Endothelial cell of umbilical vein (primary cell): ENCODE measurements around the gene BRAT1. TPM values are rescaled to one million over a fixed set of nuclear protein-coding genes. Genes with fewer than 3 reads are reported as not detected.
A peak's percentile ranks its signal among the peaks of the same experiment; 100 is the strongest.

ENCODE experiments used
- BruUV-seq: library from RNA; stranded (reverse); fragments of 400-500 nt; replicated peaks from 2 replicates; lab custom pipeline; 2021; lab: Mats Ljungman, UMichigan
- CTCF ChIA-PET: fragments of 300-600, 350-600 bp; sonication (Branson Sonifier 250); formaldehyde crosslinking; loops from one replicate; lab custom pipeline; 2021; ENCODE audit warnings: antibody characterized with exemption, inconsistent platforms; lab: Charles Lee
- POLR2A ChIA-PET: fragments of 300-600, 350-600 bp; sonication (Branson Sonifier 250); formaldehyde crosslinking; loops from one replicate; lab custom pipeline; 2021; ENCODE audit warnings: antibody characterized with exemption, inconsistent platforms; lab: Charles Lee
- DNase-seq: peaks from one replicate; pipeline ENCODE4 v3.0.0-alpha.2; 2011; ENCODE audit warnings: low read depth, low spot score
- FAIRE-seq: peaks from 2 replicates; lab custom pipeline; 2011; peaks lifted over from hg19 to GRCh38; lab: Jason Lieb, UNC
- H2AFZ ChIP-seq: 2 replicates; pipeline ENCODE4 v1.6.0; 2012; ENCODE audit warnings: low read depth, low read length, control low read depth, inconsistent platforms
- H3K27ac ChIP-seq: 2 replicates; pipeline ENCODE4 v1.5.1; 2011; ENCODE audit warnings: low read depth, mild to moderate bottlenecking, control low read depth, low read length, moderate library complexity; ENCODE audit not compliant: insufficient read depth
- H3K27me3 ChIP-seq, 2 experiments: 2 replicates each; pipeline versions ENCODE4 v1.6.0 to v1.6.1; 2011; ENCODE audit warnings: low read length in 2 of 2, mixed read lengths in 1 of 2; ENCODE audit not compliant: control insufficient read depth in 2 of 2, insufficient read depth in 2 of 2
- H3K36me3 ChIP-seq, 2 experiments: 2 replicates in 1 of 2; 3 replicates in 1 of 2; pipeline ENCODE4 v1.5.1; 2011; ENCODE audit warnings: low read length in 2 of 2, mild to moderate bottlenecking in 1 of 2, moderate library complexity in 1 of 2; ENCODE audit not compliant: control insufficient read depth in 2 of 2, insufficient read depth in 2 of 2; ENCODE audit errors: extremely low read depth in 1 of 2
- H3K4me1 ChIP-seq: 3 replicates; pipeline ENCODE4 v1.5.1; 2011; ENCODE audit warnings: mild to moderate bottlenecking, low read length; ENCODE audit not compliant: control insufficient read depth, insufficient read depth; ENCODE audit errors: extremely low read depth
- H3K4me2 ChIP-seq: 2 replicates; pipeline ENCODE4 v1.6.1; 2011; ENCODE audit warnings: low read length, control low read depth, mixed read lengths; ENCODE audit not compliant: insufficient read depth
- H3K4me3 ChIP-seq, 3 experiments: fragments of 200-600 bp in 1 of 3; sonication (generic), shearing (Covaris generic) in 1 of 3; replicated peaks in 1 of 3; 2 replicates each; pipeline ENCODE4 v1.5.1; 2011 to 2016; ENCODE audit warnings: control low read depth in 3 of 3, low read length in 3 of 3, mild to moderate bottlenecking in 2 of 3, inconsistent platforms in 1 of 3, low read depth in 1 of 3, moderate library complexity in 1 of 3; ENCODE audit not compliant: insufficient read depth in 1 of 3
- H3K79me2 ChIP-seq: 2 replicates; pipeline ENCODE4 v1.6.0; 2012; ENCODE audit warnings: low read length, inconsistent platforms; ENCODE audit not compliant: control insufficient read depth, insufficient read depth
- H3K9ac ChIP-seq: replicated peaks from 2 replicates; pipeline ENCODE3; 2011; ENCODE audit warnings: low read length, control low read depth; ENCODE audit not compliant: insufficient read depth; ENCODE audit errors: extremely low read depth
- H3K9me1 ChIP-seq: replicated peaks from 3 replicates; pipeline ENCODE4 v1.6.0; 2011; ENCODE audit warnings: mild to moderate bottlenecking, low read length; ENCODE audit not compliant: control insufficient read depth, insufficient read depth; ENCODE audit errors: extremely low read depth
- H3K9me3 ChIP-seq: replicated peaks from 2 replicates; pipeline ENCODE4 v1.5.1; 2012; ENCODE audit warnings: low read length, inconsistent platforms; ENCODE audit not compliant: control insufficient read depth, insufficient read depth
- H4K20me1 ChIP-seq: replicated peaks from 2 replicates; pipeline ENCODE3; 2011; ENCODE audit warnings: mild to moderate bottlenecking, low read length; ENCODE audit not compliant: control insufficient read depth, insufficient read depth; ENCODE audit errors: extremely low read depth
- EZH2 ChIP-seq: IDR thresholded peaks from 2 replicates; pipeline ENCODE4 v1.6.1; 2012; ENCODE audit warnings: borderline replicate concordance, low read depth, mild to moderate bottlenecking, moderate library complexity, low read length, inconsistent platforms; ENCODE audit not compliant: severe bottlenecking
- FOS ChIP-seq: IDR thresholded peaks from 2 replicates; pipeline ENCODE4 v1.6.1; 2011; ENCODE audit warnings: mild to moderate bottlenecking, low read length, moderate library complexity, borderline replicate concordance; ENCODE audit not compliant: insufficient read depth
- GATA2 ChIP-seq: IDR thresholded peaks from 2 replicates; pipeline ENCODE4 v1.7.0; 2011; ENCODE audit warnings: low read depth, mild to moderate bottlenecking, moderate library complexity, mixed read lengths, low read length; ENCODE audit not compliant: insufficient read length, insufficient read depth
- JUN ChIP-seq: IDR thresholded peaks from 2 replicates; pipeline ENCODE4 v1.6.1; 2011; ENCODE audit warnings: borderline replicate concordance, low read depth; ENCODE audit not compliant: insufficient read length, insufficient read depth
- MAX ChIP-seq: IDR thresholded peaks from 2 replicates; pipeline ENCODE4 v1.6.1; 2011; ENCODE audit not compliant: insufficient read depth, insufficient read length
- MYC ChIP-seq: IDR thresholded peaks from one replicate; pipeline ENCODE4 v1.6.1; 2011; ENCODE audit warnings: mild to moderate bottlenecking, low read depth, low read length
- POLR2A ChIP-seq: IDR thresholded peaks from 2 replicates; pipeline ENCODE4 v1.6.1; 2012; ENCODE audit warnings: low read depth, mild to moderate bottlenecking, control low read depth, low read length
- POLR2AphosphoS5 ChIP-seq: IDR thresholded peaks from 2 replicates; pipeline ENCODE4 v1.6.1; 2012; ENCODE audit warnings: low read depth, mild to moderate bottlenecking, control low read depth, low read length, moderate library complexity; ENCODE audit not compliant: insufficient read depth
- dilution Hi-C: fragments of 300-500 bp; cut with MboI; formaldehyde crosslinking; loops from one replicate; pipeline ENCODE4 v1.15.0; 2019; ENCODE audit warnings: low sequenced_read_pairs; ENCODE audit not compliant: extremely low pct_ligation_motif_present
- intact Hi-C: fragments of 100-400 bp; cut with micrococcal nuclease; formaldehyde crosslinking; loops from one replicate; pipeline ENCODE4 v1.10.0; 2022
- polyA plus RNA-seq, 4 experiments: library from polyadenylated mRNA; depleted of rRNA in 3 of 4; stranded (reverse) in 3 of 4; unstranded in 1 of 4; fragments of >200 nt; gene quantifications; 2 replicates each; pipeline versions ENCODE4 v1.2.1 to v1.2.3, GENCODE V29; 2011 to 2012; ENCODE audit warnings: missing spikeins in 1 of 4
- total RNA-seq: library from RNA; stranded (reverse); gene quantifications from 2 replicates; pipeline ENCODE4 v1.2.3, GENCODE V29; 2021
- TF ChIP-seq, protein P1 (sequence below), 2 donors: IDR thresholded peaks; 1 replicate in 1 of 2; 2 replicates in 1 of 2; pipeline ENCODE4 v1.5.1; 2011; ENCODE audit warnings: low read length in 2 of 2, mild to moderate bottlenecking in 2 of 2, moderate library complexity in 2 of 2, control low read depth in 1 of 2, inconsistent platforms in 1 of 2, low read depth in 1 of 2; ENCODE audit not compliant: insufficient read depth in 1 of 2; ENCODE audit errors: extremely low read depth in 1 of 2

BRAT1 gene
- total and polyA plus RNA-seq, 2 donors (not counting 3 experiments of a cell fraction or from before 2014, with no cell fraction given), result 31.1 to 31.6 TPM

DNA sequence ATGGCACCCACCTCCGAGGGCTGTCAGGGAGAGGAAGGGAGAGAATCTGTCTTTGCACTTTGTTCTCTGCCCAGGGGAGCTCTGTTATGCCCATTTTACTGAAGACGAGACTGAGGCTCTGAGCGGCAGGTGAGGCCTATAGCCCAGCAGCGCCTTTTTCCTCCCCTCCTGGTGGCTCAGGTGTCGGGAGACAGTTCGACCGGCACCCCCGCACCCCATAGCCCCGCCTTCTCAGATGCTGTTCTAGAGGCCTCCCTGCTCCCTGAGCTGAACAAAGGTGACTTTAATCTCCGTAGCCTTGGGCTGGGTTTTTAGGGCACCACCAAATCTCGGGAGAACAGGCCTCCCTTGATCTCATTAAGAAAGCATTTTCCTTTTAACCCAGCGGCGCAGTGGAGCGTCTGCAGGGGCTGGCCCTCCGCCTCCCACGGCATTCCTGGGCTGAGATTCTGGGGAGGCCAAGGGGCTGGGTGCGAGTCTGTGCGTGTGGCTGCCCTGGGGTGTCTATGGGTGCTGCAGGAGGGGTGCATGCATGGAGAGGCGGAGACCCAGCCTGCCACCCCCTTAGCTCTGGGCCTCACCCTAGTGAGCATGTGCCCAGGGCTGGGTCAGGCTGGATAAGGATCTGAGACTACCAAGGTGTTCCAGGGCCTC is 32.4 kb downstream of the BRAT1 start:
- H3K4me3 ChIP-seq, result no peak overlapping the region
- intact Hi-C loops, result loop anchor here (5.0 to 10.0 kb wide), 2 partner anchors 118 to 119 kb away; partner anchors contain the start of gene CHST12
- no peaks in the 10 kb centered on the region for H3K27me3 ChIP-seq
- H3K4me2 ChIP-seq, result peak overlapping the region; percentile 60
- TF ChIP-seq POLR2A (no peak), GATA2 (no peak), FOS (no peak), JUN (no peak), MYC (no peak), POLR2AphosphoS5 (no peak), MAX (no peak), EZH2 (no peak)
- TF ChIP-seq, protein P1, sequence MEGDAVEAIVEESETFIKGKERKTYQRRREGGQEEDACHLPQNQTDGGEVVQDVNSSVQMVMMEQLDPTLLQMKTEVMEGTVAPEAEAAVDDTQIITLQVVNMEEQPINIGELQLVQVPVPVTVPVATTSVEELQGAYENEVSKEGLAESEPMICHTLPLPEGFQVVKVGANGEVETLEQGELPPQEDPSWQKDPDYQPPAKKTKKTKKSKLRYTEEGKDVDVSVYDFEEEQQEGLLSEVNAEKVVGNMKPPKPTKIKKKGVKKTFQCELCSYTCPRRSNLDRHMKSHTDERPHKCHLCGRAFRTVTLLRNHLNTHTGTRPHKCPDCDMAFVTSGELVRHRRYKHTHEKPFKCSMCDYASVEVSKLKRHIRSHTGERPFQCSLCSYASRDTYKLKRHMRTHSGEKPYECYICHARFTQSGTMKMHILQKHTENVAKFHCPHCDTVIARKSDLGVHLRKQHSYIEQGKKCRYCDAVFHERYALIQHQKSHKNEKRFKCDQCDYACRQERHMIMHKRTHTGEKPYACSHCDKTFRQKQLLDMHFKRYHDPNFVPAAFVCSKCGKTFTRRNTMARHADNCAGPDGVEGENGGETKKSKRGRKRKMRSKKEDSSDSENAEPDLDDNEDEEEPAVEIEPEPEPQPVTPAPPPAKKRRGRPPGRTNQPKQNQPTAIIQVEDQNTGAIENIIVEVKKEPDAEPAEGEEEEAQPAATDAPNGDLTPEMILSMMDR (IDR thresholded peaks at IDR 0.05; ENCODE audit: extremely low read depth in 1 of 2, insufficient read depth in 1 of 2, low read depth in 1 of 2, low read length in 2 of 2), result no peak
- CTCF ChIA-PET, result interaction anchor here (1.0 to 1.6 kb wide), 3 partner anchors 30 to 71 kb away, joined by 3 to 4 read pairs (median 3); partner anchors contain the start of gene BRAT1
- H2AFZ ChIP-seq, result no peak overlapping the region
- FAIRE-seq, result peak; percentile 18
- H3K9ac ChIP-seq, result peak overlapping the region; percentile 53
- H3K4me1 ChIP-seq, result peaks cover 43% of the 10 kb centered on the region
- H3K9me1 ChIP-seq, result no peaks in the 10 kb centered on the region
- no peak for DNase-seq
- H3K79me2 ChIP-seq, result no peaks in the 10 kb centered on the region
- no peaks in the 10 kb centered on the region for H3K36me3 ChIP-seq
- POLR2A ChIA-PET, result no interaction called here
- no peaks in the 10 kb centered on the region for H3K9me3 ChIP-seq
- no peaks in the 10 kb centered on the region for H4K20me1 ChIP-seq
- H3K27ac ChIP-seq, result peak overlapping the region; percentile 84
- no TSS peak for BruUV-seq
- dilution Hi-C loops, result no loop called here
